BJ (cell line): ENCODE data around the gene GPR152. TPM values are rescaled to one million over a fixed set of nuclear protein-coding genes. Genes with fewer than 3 reads are reported as not detected.

Experiments
- CTCF ChIA-PET: fragments of 350-600 bp; formaldehyde crosslinking; extraction: SDS; loops from one replicate; lab custom pipeline; 2021; ENCODE audit warnings: antibody characterized with exemption, inconsistent platforms; lab: Yijun Ruan, JAX
- POLR2A ChIA-PET: fragments of 300-600 bp; sonication (Branson Sonifier 250); formaldehyde crosslinking; extraction: SDS; loops from one replicate; lab custom pipeline; 2021; ENCODE audit warnings: antibody characterized with exemption; lab: Charles Lee
- DNase-seq: peaks from one replicate; pipeline ENCODE4 v3.0.0-alpha.2; 2011; ENCODE audit warnings: low read depth
- H3K27me3 ChIP-seq: 2 replicates; pipeline ENCODE4 v1.6.0; 2011; ENCODE audit warnings: low read length; ENCODE audit not compliant: control insufficient read depth, insufficient read depth
- H3K36me3 ChIP-seq: 2 replicates; pipeline ENCODE4 v1.5.1; 2011; ENCODE audit warnings: low read length; ENCODE audit not compliant: control insufficient read depth, insufficient read depth
- H3K4me3 ChIP-seq: 2 replicates; pipeline ENCODE4 v1.5.1; 2011; ENCODE audit warnings: low read depth, mild to moderate bottlenecking, control low read depth, low read length
- CTCF ChIP-seq: IDR thresholded peaks from 2 replicates; pipeline ENCODE4 v1.5.1; 2011; ENCODE audit warnings: low read depth, mild to moderate bottlenecking, control low read depth, inconsistent platforms, low read length, moderate library complexity; ENCODE audit not compliant: insufficient read depth
- polyA plus RNA-seq: library from polyadenylated mRNA; depleted of rRNA; stranded (reverse); fragments of >200 nt; gene quantifications from 2 replicates; pipeline ENCODE4 v1.2.3, GENCODE V29; 2011

Gene GPR152
- polyA plus RNA-seq, 1 experiment, result not detected

- Histone ChIP-seq H3K4me3 (no peak overlapping the region), H3K27me3 (no peaks in the 10 kb centered on the region), H3K36me3 (peaks cover 36% of the 10 kb centered on the region)
- POLR2A ChIA-PET, result no interaction called here
- CTCF ChIA-PET, result interaction anchor here (1.2 kb wide), 1 partner anchor 13 kb away, joined by 3 read pairs; no protein-coding TSS in a partner anchor
- TF ChIP-seq CTCF, result no peak
- no peak for DNase-seq
Measured at GRCh38 chr11:67491276-67492068, 38.9 kb upstream of the GPR152 start.

GRCh38 chr11:67490727-67491065 lies 38.2 kb upstream of the GPR152 start:
- Histone ChIP-seq H3K4me3 (no peak overlapping the region), H3K36me3 (peaks cover 33% of the 10 kb centered on the region), H3K27me3 (no peaks in the 10 kb centered on the region)
- TF ChIP-seq CTCF, result no peak
- ChIA-PET CTCF (interaction anchor here (1.2 kb wide), 1 partner anchor 14 kb away, joined by 3 read pairs; no protein-coding TSS in a partner anchor), POLR2A (no interaction called here)
- DNase-seq, result no peak

GRCh38 chr11:67489885-67490726 lies 37.6 kb upstream of the GPR152 start:
- no peak for DNase-seq
- Histone ChIP-seq H3K27me3 (no peaks in the 10 kb centered on the region), H3K4me3 (no peak overlapping the region), H3K36me3 (peaks cover 32% of the 10 kb centered on the region)
- CTCF ChIA-PET, result interaction anchor here (0.9 kb wide), 1 partner anchor 9 kb away, joined by 3 read pairs; no protein-coding TSS in a partner anchor
- no peak for TF ChIP-seq CTCF
- POLR2A ChIA-PET, result no interaction called here

GRCh38 chr11:67489203-67489884 lies 36.8 kb upstream of the GPR152 start:
- no peak for TF ChIP-seq CTCF
- no peak overlapping the region for H3K4me3 ChIP-seq
- no peak for DNase-seq
- no peaks in the 10 kb centered on the region for H3K27me3 ChIP-seq
- peaks cover 32% of the 10 kb centered on the region for H3K36me3 ChIP-seq
- ChIA-PET CTCF (interaction anchor here (0.9 kb wide), 1 partner anchor 10 kb away, joined by 3 read pairs; no protein-coding TSS in a partner anchor), POLR2A (no interaction called here)
